HepG2 (cell line): Measurements from ENCODE around the gene CDX1. TPM values are rescaled to one million over a fixed set of nuclear protein-coding genes. Genes with fewer than 3 reads are reported as not detected.

Experiments used
- AHR ChIP-seq: IDR thresholded peaks from 2 replicates; pipeline ENCODE4 v1.6.1; 2018; ENCODE audit warnings: missing genetic modification reagents, missing compliant biosample characterization
- CBX1 ChIP-seq: IDR thresholded peaks from one replicate; pipeline ENCODE4 v1.6.1; 2016; ENCODE audit warnings: antibody characterized with exemption, low read depth
- ELF4 ChIP-seq: sonication (generic); formaldehyde crosslinking; IDR thresholded peaks from 2 replicates; pipeline ENCODE4 v1.5.0; 2020; ENCODE audit warnings: missing genetic modification reagents, mild to moderate bottlenecking, moderate library complexity, borderline replicate concordance
- HOXA9 ChIP-seq: sonication (generic); formaldehyde crosslinking; IDR thresholded peaks from 2 replicates; pipeline ENCODE4 v1.8.1; 2022; ENCODE audit warnings: missing genetic modification reagents, mild to moderate bottlenecking, moderate library complexity, borderline replicate concordance
- KDM3A ChIP-seq: IDR thresholded peaks from 2 replicates; pipeline ENCODE4 v1.6.1; 2018; ENCODE audit warnings: low read depth, missing compliant biosample characterization
- KDM5B ChIP-seq: sonication (generic); formaldehyde crosslinking; IDR thresholded peaks from 2 replicates; pipeline ENCODE4 v1.4.0; 2020; ENCODE audit warnings: missing genetic modification reagents, mild to moderate bottlenecking, borderline replicate concordance
- NFE2L2 ChIP-seq: fragments of 150-350 bp; IDR thresholded peaks from 2 replicates; pipeline ENCODE4 v1.6.1; 2014; ENCODE audit warnings: low read length
- POGK ChIP-seq: sonication (generic); formaldehyde crosslinking; conservative IDR thresholded peaks from 2 replicates; pipeline ENCODE4 v1.8.0; 2022; ENCODE audit warnings: mild to moderate bottlenecking, moderate library complexity, missing genetic modification reagents
- POLR2A ChIP-seq, 2 experiments: IDR thresholded peaks; 2 replicates each; pipeline ENCODE4 v1.6.1; 2011; ENCODE audit warnings: low read depth in 2 of 2, low read length in 2 of 2, mild to moderate bottlenecking in 1 of 2, moderate library complexity in 1 of 2; ENCODE audit not compliant: insufficient read depth in 1 of 2
- RXRA ChIP-seq: sonication (generic); formaldehyde crosslinking; IDR thresholded peaks from 2 replicates; pipeline ENCODE4 v1.5.1; 2020; ENCODE audit warnings: missing genetic modification reagents
- SKIL ChIP-seq: sonication (generic); formaldehyde crosslinking; IDR thresholded peaks from 2 replicates; pipeline ENCODE4 v1.8.0; 2022; ENCODE audit warnings: missing genetic modification reagents, mild to moderate bottlenecking, moderate library complexity, borderline replicate concordance
- SMC3 ChIP-seq: IDR thresholded peaks from 2 replicates; pipeline ENCODE4 v1.6.1; 2011; ENCODE audit warnings: low read length, improper control_type of control experiment
- SP5 ChIP-seq: IDR thresholded peaks from 2 replicates; pipeline ENCODE4 v1.6.1; 2016; ENCODE audit warnings: low read depth, borderline replicate concordance
- SPEN ChIP-seq: sonication (generic); formaldehyde crosslinking; IDR thresholded peaks from 2 replicates; pipeline ENCODE4 v1.5.1; 2020; ENCODE audit warnings: low read depth, mild to moderate bottlenecking, missing genetic modification reagents
- STAG1 ChIP-seq: sonication (generic); formaldehyde crosslinking; IDR thresholded peaks from 2 replicates; pipeline ENCODE4 v1.4.0; 2020; ENCODE audit warnings: missing genetic modification reagents
- TIGD3 ChIP-seq: sonication (generic); formaldehyde crosslinking; IDR thresholded peaks from 2 replicates; pipeline ENCODE4 v1.5.1; 2020; ENCODE audit warnings: mild to moderate bottlenecking, missing genetic modification reagents, borderline replicate concordance
- TOE1 ChIP-seq: sonication (generic); formaldehyde crosslinking; IDR thresholded peaks from 2 replicates; pipeline ENCODE4 v1.4.0; 2020; ENCODE audit warnings: mild to moderate bottlenecking, missing genetic modification reagents
- U2AF1 ChIP-seq: fragments of 200-400 bp; formaldehyde crosslinking; optimal IDR thresholded peaks from 2 replicates; pipeline ENCODE3; 2017; ENCODE audit warnings: mild to moderate bottlenecking, low read depth, low read length
- ZEB1 ChIP-seq: IDR thresholded peaks from 2 replicates; pipeline ENCODE4 v1.6.1; 2012; ENCODE audit warnings: mild to moderate bottlenecking, low read depth, inconsistent platforms; ENCODE audit not compliant: insufficient replicate concordance
- ZFP37 ChIP-seq: sonication (generic); formaldehyde crosslinking; IDR thresholded peaks from 2 replicates; pipeline ENCODE4 v1.4.0; 2020; ENCODE audit warnings: missing genetic modification reagents, borderline replicate concordance
- ZFX ChIP-seq: sonication (generic); formaldehyde crosslinking; IDR thresholded peaks from 2 replicates; pipeline ENCODE4 v1.4.0; 2020; ENCODE audit warnings: mild to moderate bottlenecking, low read depth, missing genetic modification reagents, moderate library complexity
- ZNF263 ChIP-seq: sonication (generic); formaldehyde crosslinking; IDR thresholded peaks from 2 replicates; pipeline ENCODE4 v1.4.0; 2020; ENCODE audit warnings: missing genetic modification reagents
- ZNF317 ChIP-seq: sonication (generic); formaldehyde crosslinking; IDR thresholded peaks from 2 replicates; pipeline ENCODE4 v1.5.0; 2020; ENCODE audit warnings: mild to moderate bottlenecking, missing genetic modification reagents
- ZNF572 ChIP-seq: sonication (generic); formaldehyde crosslinking; IDR thresholded peaks from 2 replicates; pipeline ENCODE4 v1.5.1; 2020; ENCODE audit warnings: mild to moderate bottlenecking, missing genetic modification reagents
- ZNF720 ChIP-seq: sonication (generic); formaldehyde crosslinking; IDR thresholded peaks from 2 replicates; pipeline ENCODE4 v1.4.0; 2020; ENCODE audit warnings: missing genetic modification reagents
- ZNF773 ChIP-seq: sonication (generic); formaldehyde crosslinking; IDR thresholded peaks from 2 replicates; pipeline ENCODE4 v1.4.0; 2020; ENCODE audit warnings: missing genetic modification reagents, borderline replicate concordance
- ZSCAN12 ChIP-seq: sonication (generic); formaldehyde crosslinking; IDR thresholded peaks from 2 replicates; pipeline ENCODE4 v1.9.0; 2021; ENCODE audit warnings: mild to moderate bottlenecking, missing genetic modification reagents
- polyA plus RNA-seq, 8 experiments: library from polyadenylated mRNA; depleted of rRNA in 3 of 8; stranded (reverse) in 7 of 8; unstranded in 1 of 8; fragments of >200 nt; fragmentation: Illumina TruSeq in 4 of 8; extraction: Trizol in 4 of 8; gene quantifications; 2 replicates each; pipeline versions ENCODE4 v1.2.1 to v1.2.3, GENCODE V29; 2011 to 2016; ENCODE audit warnings: low read depth in 4 of 8, missing spikeins in 1 of 8, mixed read lengths in 1 of 8; ENCODE audit not compliant: insufficient read depth in 1 of 8
- total RNA-seq, 5 experiments: library from RNA; depleted of rRNA; stranded (reverse); fragments of >200 nt; fragmentation: Illumina TruSeq; extraction: Trizol; gene quantifications; 2 replicates each; pipeline ENCODE4 v1.2.3, GENCODE V29; 2016; ENCODE audit warnings: low read depth in 1 of 5

Gene CDX1
- total and polyA plus RNA-seq, 2 of the 13 experiments (the other 11 are each of a cell fraction or from before 2014, with no cell fraction given): not detected

- TF ChIP-seq TIGD3: no peak
- peak; percentile 82 for TF ChIP-seq KDM3A (CRISPR knock-in tag)
- TF ChIP-seq RXRA: peak; percentile 71
- no peak for TF ChIP-seq ZFP37 (CRISPR knock-in tag)
- peak; percentile 40; the same call in 1 of the 2 replicates for TF ChIP-seq ZFX
- TF ChIP-seq ELF4 (CRISPR knock-in tag): no peak
- TF ChIP-seq KDM5B (CRISPR knock-in tag): peak; percentile 62; the same call in 1 of the 2 replicates
- TF ChIP-seq ZNF572 (CRISPR knock-in tag): no peak
- peak; percentile 98 for TF ChIP-seq SMC3
- TF ChIP-seq HOXA9: 0 out of 2 replicates have a peak, but pooled peaks have one; percentile 54
- no peak for TF ChIP-seq AHR (CRISPR knock-in tag)
- no peak for TF ChIP-seq U2AF1
- TF ChIP-seq SPEN: peak; percentile 78
- TF ChIP-seq POLR2A (IDR thresholded peaks at IDR 0.05; ENCODE audit: insufficient read depth in 1 of 2, low read depth in 2 of 2, low read length in 2 of 2): no peak
- no peak for TF ChIP-seq SKIL (CRISPR knock-in tag)
- peak; percentile 60; the same call in 1 of the 2 replicates for TF ChIP-seq POGK (CRISPR knock-in tag)
- TF ChIP-seq SP5 (CRISPR knock-in tag): 0 out of 2 replicates have a peak, but pooled peaks have one; percentile 15
- TF ChIP-seq ZNF263 (CRISPR knock-in tag): no peak
- TF ChIP-seq ZNF773 (CRISPR knock-in tag): no peak
- TF ChIP-seq CBX1: no peak
- no peak for TF ChIP-seq NFE2L2
- no peak for TF ChIP-seq ZSCAN12 (CRISPR knock-in tag)
- no peak for TF ChIP-seq TOE1
- no peak for TF ChIP-seq ZNF317 (CRISPR knock-in tag)
- TF ChIP-seq ZEB1: no peak
- no peak for TF ChIP-seq ZNF720 (CRISPR knock-in tag)
- peak; percentile 97 for TF ChIP-seq STAG1
These were observed 36.6 kb upstream of the CDX1 start (continued) for GRCh38 chr5:150129813-150130492.
